ENCODE measurements around the gene ARHGEF28. TPM values are rescaled to one million over a fixed set of nuclear protein-coding genes. Genes with fewer than 3 reads are reported as not detected.
A peak's percentile ranks its signal among the peaks of the same experiment; 100 is the strongest.

Gene ARHGEF28
- total RNA-seq, 2 experiments from 2014 or later: not detected

DNA sequence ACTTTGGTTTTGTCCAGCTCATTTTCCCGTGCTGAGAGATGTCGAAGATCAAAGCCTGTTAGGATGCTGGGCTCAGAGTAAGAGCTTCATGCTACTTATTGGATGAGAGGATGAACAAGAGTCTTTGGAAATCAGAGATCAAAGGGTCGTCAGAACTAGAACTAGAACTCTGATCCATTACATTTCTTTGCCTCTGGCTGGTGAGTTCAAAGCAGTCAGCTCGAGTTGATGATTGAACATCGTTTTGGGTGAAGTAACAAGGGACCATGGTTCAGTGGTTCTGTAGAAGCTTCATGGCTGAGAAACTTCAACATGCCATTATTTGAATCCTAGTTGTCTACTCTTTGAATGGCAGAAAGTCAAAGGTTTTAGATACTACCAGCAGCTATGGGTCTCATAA lies 320.3 kb downstream of the ARHGEF28 start:
- no peak overlapping the region for H3K4me3 ChIP-seq (ENCODE audit: low read depth, low read length, poor library complexity, severe bottlenecking)
- H3K36me3 ChIP-seq (ENCODE audit: insufficient read depth, low read length): no peaks in the 10 kb centered on the region
- H4K20me1 ChIP-seq (ENCODE audit: insufficient read depth, low read length): no peaks in the 10 kb centered on the region
- ChIA-PET CTCF (ENCODE audit: unreplicated experiment) (no interaction called here), POLR2A (interaction anchor here (0.8 kb wide), 1 partner anchor 13 kb away, joined by 3 read pairs; no protein-coding TSS in a partner anchor)
- intact Hi-C loops (cut with micrococcal nuclease; ENCODE audit: unreplicated experiment): no loop called here
- DNase-seq (ENCODE audit: low spot score): peak; percentile 43
- no peak for TF ChIP-seq EZH2phosphoT487 (IDR thresholded peaks at IDR 0.05; ENCODE audit: borderline replicate concordance, low read depth, low read length)
- TF ChIP-seq, protein P1, sequence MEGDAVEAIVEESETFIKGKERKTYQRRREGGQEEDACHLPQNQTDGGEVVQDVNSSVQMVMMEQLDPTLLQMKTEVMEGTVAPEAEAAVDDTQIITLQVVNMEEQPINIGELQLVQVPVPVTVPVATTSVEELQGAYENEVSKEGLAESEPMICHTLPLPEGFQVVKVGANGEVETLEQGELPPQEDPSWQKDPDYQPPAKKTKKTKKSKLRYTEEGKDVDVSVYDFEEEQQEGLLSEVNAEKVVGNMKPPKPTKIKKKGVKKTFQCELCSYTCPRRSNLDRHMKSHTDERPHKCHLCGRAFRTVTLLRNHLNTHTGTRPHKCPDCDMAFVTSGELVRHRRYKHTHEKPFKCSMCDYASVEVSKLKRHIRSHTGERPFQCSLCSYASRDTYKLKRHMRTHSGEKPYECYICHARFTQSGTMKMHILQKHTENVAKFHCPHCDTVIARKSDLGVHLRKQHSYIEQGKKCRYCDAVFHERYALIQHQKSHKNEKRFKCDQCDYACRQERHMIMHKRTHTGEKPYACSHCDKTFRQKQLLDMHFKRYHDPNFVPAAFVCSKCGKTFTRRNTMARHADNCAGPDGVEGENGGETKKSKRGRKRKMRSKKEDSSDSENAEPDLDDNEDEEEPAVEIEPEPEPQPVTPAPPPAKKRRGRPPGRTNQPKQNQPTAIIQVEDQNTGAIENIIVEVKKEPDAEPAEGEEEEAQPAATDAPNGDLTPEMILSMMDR (conservative IDR thresholded peaks at IDR 0.05; ENCODE audit: low read length): no peak
- peak overlapping the region; percentile 38 for H3K4me2 ChIP-seq (ENCODE audit: low read length)
- peaks cover 8% of the 10 kb centered on the region for H3K9me3 ChIP-seq (ENCODE audit: low read length)
- H3K9me2 ChIP-seq (ENCODE audit: insufficient read depth, low read length): no peaks in the 10 kb centered on the region
- peaks cover 39% of the 10 kb centered on the region for H3K4me1 ChIP-seq (ENCODE audit: insufficient read depth, low read length, poor library complexity, severe bottlenecking)
- BruUV-seq (replicated peaks): no TSS peak
- no peaks in the 10 kb centered on the region for H3K79me2 ChIP-seq (ENCODE audit: insufficient read depth, low read depth, low read length)
- no peak overlapping the region for H3K27ac ChIP-seq (ENCODE audit: low read depth, low read length, poor library complexity, severe bottlenecking)
- peak overlapping the region; percentile 84 for H2AFZ ChIP-seq (ENCODE audit: low read length)

DNA sequence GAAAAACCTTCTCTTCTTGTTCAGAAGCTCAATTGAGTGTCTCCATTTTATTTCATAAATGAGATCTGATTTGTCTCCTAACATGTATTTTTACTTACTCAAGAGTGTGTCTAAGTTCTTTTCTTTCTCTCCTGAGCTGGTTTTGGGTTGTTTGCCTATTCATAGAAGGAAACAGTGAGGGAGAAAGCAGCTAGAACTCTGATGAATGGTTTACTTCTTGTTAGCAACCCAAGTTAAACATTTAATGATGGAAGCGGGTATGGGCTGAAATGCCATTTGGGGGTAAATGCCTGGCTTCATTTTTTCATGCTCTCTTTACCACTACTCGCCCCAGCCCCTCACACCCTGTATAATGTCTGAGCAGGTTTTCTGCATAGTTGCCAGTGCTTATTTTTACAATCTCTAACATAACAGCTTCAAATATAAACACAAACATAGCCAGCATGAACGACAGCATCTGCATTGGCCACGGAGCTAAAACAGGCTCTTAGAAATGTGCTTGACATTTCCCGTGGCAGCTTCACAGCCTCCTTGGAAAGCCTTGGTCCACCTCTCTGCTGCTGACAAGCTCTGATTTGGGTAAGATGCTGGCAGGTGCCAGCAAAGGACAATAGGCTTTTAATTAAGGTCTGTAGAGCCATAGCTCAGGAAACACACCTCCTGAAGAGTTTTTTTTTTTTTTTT lies 321.1 kb downstream of the ARHGEF28 start:
- intact Hi-C loops (cut with micrococcal nuclease; ENCODE audit: unreplicated experiment): no loop called here
- H3K9me3 ChIP-seq (ENCODE audit: low read length): peaks cover 8% of the 10 kb centered on the region
- POLR2A ChIA-PET: interaction anchor here (0.6 to 1.9 kb wide), 3 partner anchors 8 to 702 kb away, joined by 3 to 7 read pairs (median 4); no protein-coding TSS in a partner anchor
- H3K4me3 ChIP-seq (ENCODE audit: low read depth, low read length, poor library complexity, severe bottlenecking): peak overlapping the region; percentile 5
- peak overlapping the region; percentile 84 for H2AFZ ChIP-seq (ENCODE audit: low read length)
- peak overlapping the region; percentile 38 for H3K4me2 ChIP-seq (ENCODE audit: low read length)
- DNase-seq (ENCODE audit: low spot score): no peak
- H3K9me2 ChIP-seq (ENCODE audit: insufficient read depth, low read length): no peaks in the 10 kb centered on the region
- TF ChIP-seq, protein P1 (conservative IDR thresholded peaks at IDR 0.05; ENCODE audit: low read length): no peak
- TF ChIP-seq EZH2phosphoT487 (IDR thresholded peaks at IDR 0.05; ENCODE audit: borderline replicate concordance, low read depth, low read length): no peak
- H3K79me2 ChIP-seq (ENCODE audit: insufficient read depth, low read depth, low read length): no peaks in the 10 kb centered on the region
- H3K4me1 ChIP-seq (ENCODE audit: insufficient read depth, low read length, poor library complexity, severe bottlenecking): peaks cover 39% of the 10 kb centered on the region
- no peaks in the 10 kb centered on the region for H3K36me3 ChIP-seq (ENCODE audit: insufficient read depth, low read length)
- H4K20me1 ChIP-seq (ENCODE audit: insufficient read depth, low read length): no peaks in the 10 kb centered on the region
- H3K27ac ChIP-seq (ENCODE audit: low read depth, low read length, poor library complexity, severe bottlenecking): no peak overlapping the region
- CTCF ChIA-PET (ENCODE audit: unreplicated experiment): no interaction called here
- BruUV-seq (replicated peaks): no TSS peak

Data from OCI-LY7 (cell line).